ENCODE results near the gene EFNA5. TPM values are rescaled to one million over a fixed set of nuclear protein-coding genes. Genes with fewer than 3 reads are reported as not detected.

The EFNA5 gene
- polyA plus RNA-seq, 1 donor = 6.1 TPM

- Histone ChIP-seq H3K27ac (ENCODE audit: low read length) (no peak overlapping the region), H3K4me1 (ENCODE audit: control insufficient read depth, insufficient read depth, low read length) (peaks cover 13% of the 10 kb centered on the region), H3K9me3 (ENCODE audit: control insufficient read depth, low read depth, low read length) (peaks cover 3% of the 10 kb centered on the region), H3K4me3 (ENCODE audit: low read length) (no peak overlapping the region), H3K27me3 (ENCODE audit: control insufficient read depth, insufficient read depth, low read length) (peaks cover 21% of the 10 kb centered on the region), H3K36me3 (ENCODE audit: control insufficient read depth, insufficient read depth, low read length) (no peaks in the 10 kb centered on the region)
- no peak for DNase-seq
- no CpG with 5 or more reads among the region's 2 CpGs for WGBS (ENCODE audit: insufficient coverage, low lambda C conversion rate)
These were observed 5.6 kb downstream of the EFNA5 start for GRCh38 chr5:107665036-107665570.

- no peaks in the 10 kb centered on the region for H3K4me1 ChIP-seq (ENCODE audit: control insufficient read depth, insufficient read depth, low read length)
- DNase-seq = no peak
- H3K36me3 ChIP-seq (ENCODE audit: control insufficient read depth, insufficient read depth, low read length) = no peaks in the 10 kb centered on the region
- H3K27ac ChIP-seq (ENCODE audit: low read length) = no peak overlapping the region
- no peak overlapping the region for H3K4me3 ChIP-seq (ENCODE audit: low read length)
- H3K9me3 ChIP-seq (ENCODE audit: control insufficient read depth, low read depth, low read length) = no peaks in the 10 kb centered on the region
- WGBS (ENCODE audit: insufficient coverage, low lambda C conversion rate) = 75% methylated on average over 1 of the region's 1 CpG
- peaks cover 7% of the 10 kb centered on the region for H3K27me3 ChIP-seq (ENCODE audit: control insufficient read depth, insufficient read depth, low read length)
These were observed 7.0 kb downstream of the EFNA5 start for GRCh38 chr5:107663697-107664096.

GRCh38 chr5:107661650-107662044 lies 9.1 kb downstream of the EFNA5 start:
- Histone ChIP-seq H3K4me1 (ENCODE audit: control insufficient read depth, insufficient read depth, low read length) (no peaks in the 10 kb centered on the region), H3K36me3 (ENCODE audit: control insufficient read depth, insufficient read depth, low read length) (no peaks in the 10 kb centered on the region), H3K27ac (ENCODE audit: low read length) (no peak overlapping the region), H3K4me3 (ENCODE audit: low read length) (no peak overlapping the region), H3K27me3 (ENCODE audit: control insufficient read depth, insufficient read depth, low read length) (no peaks in the 10 kb centered on the region), H3K9me3 (ENCODE audit: control insufficient read depth, low read depth, low read length) (no peaks in the 10 kb centered on the region)
- 80% methylated on average over 1 of the region's 1 CpG for WGBS (ENCODE audit: insufficient coverage, low lambda C conversion rate)
- DNase-seq = no peak

- 77% methylated on average over 2 of the region's 7 CpGs for WGBS (ENCODE audit: insufficient coverage, low lambda C conversion rate)
- no peaks in the 10 kb centered on the region for H3K9me3 ChIP-seq (ENCODE audit: control insufficient read depth, low read depth, low read length)
- no peaks in the 10 kb centered on the region for H3K4me1 ChIP-seq (ENCODE audit: control insufficient read depth, insufficient read depth, low read length)
- H3K4me3 ChIP-seq (ENCODE audit: low read length) = no peak overlapping the region
- H3K27me3 ChIP-seq (ENCODE audit: control insufficient read depth, insufficient read depth, low read length) = no peaks in the 10 kb centered on the region
- H3K27ac ChIP-seq (ENCODE audit: low read length) = no peak overlapping the region
- no peaks in the 10 kb centered on the region for H3K36me3 ChIP-seq (ENCODE audit: control insufficient read depth, insufficient read depth, low read length)
- DNase-seq = no peak
These were observed 9.6 kb downstream of the EFNA5 start for GRCh38 chr5:107661038-107661649.

- no CpG with 5 or more reads among the region's 5 CpGs for WGBS (ENCODE audit: insufficient coverage, low lambda C conversion rate)
- H3K9me3 ChIP-seq (ENCODE audit: control insufficient read depth, low read depth, low read length) = no peaks in the 10 kb centered on the region
- no peak for DNase-seq
- H3K27me3 ChIP-seq (ENCODE audit: control insufficient read depth, insufficient read depth, low read length) = no peaks in the 10 kb centered on the region
- no peaks in the 10 kb centered on the region for H3K36me3 ChIP-seq (ENCODE audit: control insufficient read depth, insufficient read depth, low read length)
- no peaks in the 10 kb centered on the region for H3K4me1 ChIP-seq (ENCODE audit: control insufficient read depth, insufficient read depth, low read length)
- no peak overlapping the region for H3K4me3 ChIP-seq (ENCODE audit: low read length)
- H3K27ac ChIP-seq (ENCODE audit: low read length) = no peak overlapping the region
These were observed 12.2 kb downstream of the EFNA5 start for GRCh38 chr5:107658528-107658927.

- no CpG with 5 or more reads among the region's 3 CpGs for WGBS (ENCODE audit: insufficient coverage, low lambda C conversion rate)
- Histone ChIP-seq H3K27ac (ENCODE audit: low read length) (no peak overlapping the region), H3K36me3 (ENCODE audit: control insufficient read depth, insufficient read depth, low read length) (no peaks in the 10 kb centered on the region), H3K4me3 (ENCODE audit: low read length) (no peak overlapping the region), H3K9me3 (ENCODE audit: control insufficient read depth, low read depth, low read length) (no peaks in the 10 kb centered on the region), H3K4me1 (ENCODE audit: control insufficient read depth, insufficient read depth, low read length) (no peaks in the 10 kb centered on the region), H3K27me3 (ENCODE audit: control insufficient read depth, insufficient read depth, low read length) (no peaks in the 10 kb centered on the region)
- DNase-seq = no peak
These were observed 14.9 kb downstream of the EFNA5 start for GRCh38 chr5:107655831-107656230.

GRCh38 chr5:107654827-107655226 lies 15.9 kb downstream of the EFNA5 start:
- no peaks in the 10 kb centered on the region for H3K36me3 ChIP-seq (ENCODE audit: control insufficient read depth, insufficient read depth, low read length)
- DNase-seq = no peak
- H3K27me3 ChIP-seq (ENCODE audit: control insufficient read depth, insufficient read depth, low read length) = no peaks in the 10 kb centered on the region
- H3K9me3 ChIP-seq (ENCODE audit: control insufficient read depth, low read depth, low read length) = no peaks in the 10 kb centered on the region
- H3K4me1 ChIP-seq (ENCODE audit: control insufficient read depth, insufficient read depth, low read length) = no peaks in the 10 kb centered on the region
- H3K27ac ChIP-seq (ENCODE audit: low read length) = no peak overlapping the region
- no CpG with 5 or more reads among the region's 1 CpG for WGBS (ENCODE audit: insufficient coverage, low lambda C conversion rate)
- no peak overlapping the region for H3K4me3 ChIP-seq (ENCODE audit: low read length)

- Histone ChIP-seq H3K4me1 (ENCODE audit: control insufficient read depth, insufficient read depth, low read length) (no peaks in the 10 kb centered on the region), H3K9me3 (ENCODE audit: control insufficient read depth, low read depth, low read length) (no peaks in the 10 kb centered on the region), H3K4me3 (ENCODE audit: low read length) (no peak overlapping the region), H3K27me3 (ENCODE audit: control insufficient read depth, insufficient read depth, low read length) (no peaks in the 10 kb centered on the region), H3K36me3 (ENCODE audit: control insufficient read depth, insufficient read depth, low read length) (no peaks in the 10 kb centered on the region), H3K27ac (ENCODE audit: low read length) (no peak overlapping the region)
- WGBS (ENCODE audit: insufficient coverage, low lambda C conversion rate) = no CpG with 5 or more reads among the region's 2 CpGs
- no peak for DNase-seq
These were observed 17.1 kb downstream of the EFNA5 start for GRCh38 chr5:107653685-107654084.

GRCh38 chr5:107652839-107653607 lies 17.7 kb downstream of the EFNA5 start:
- no CpG with 5 or more reads among the region's 4 CpGs for WGBS (ENCODE audit: insufficient coverage, low lambda C conversion rate)
- peak in 1 of 2 donors; percentile 7 for DNase-seq
- Histone ChIP-seq H3K36me3 (ENCODE audit: control insufficient read depth, insufficient read depth, low read length) (no peaks in the 10 kb centered on the region), H3K27ac (ENCODE audit: low read length) (no peak overlapping the region), H3K9me3 (ENCODE audit: control insufficient read depth, low read depth, low read length) (no peaks in the 10 kb centered on the region), H3K4me3 (ENCODE audit: low read length) (no peak overlapping the region), H3K4me1 (ENCODE audit: control insufficient read depth, insufficient read depth, low read length) (no peaks in the 10 kb centered on the region), H3K27me3 (ENCODE audit: control insufficient read depth, insufficient read depth, low read length) (no peaks in the 10 kb centered on the region)

GRCh38 chr5:107652408-107652807 lies 18.3 kb downstream of the EFNA5 start:
- Histone ChIP-seq H3K9me3 (ENCODE audit: control insufficient read depth, low read depth, low read length) (no peaks in the 10 kb centered on the region), H3K27me3 (ENCODE audit: control insufficient read depth, insufficient read depth, low read length) (no peaks in the 10 kb centered on the region), H3K4me3 (ENCODE audit: low read length) (no peak overlapping the region), H3K36me3 (ENCODE audit: control insufficient read depth, insufficient read depth, low read length) (no peaks in the 10 kb centered on the region), H3K4me1 (ENCODE audit: control insufficient read depth, insufficient read depth, low read length) (no peaks in the 10 kb centered on the region), H3K27ac (ENCODE audit: low read length) (no peak overlapping the region)
- 80% methylated on average over 1 of the region's 1 CpG for WGBS (ENCODE audit: insufficient coverage, low lambda C conversion rate)
- no peak for DNase-seq
